NCI-H1436 treated with DMSO at 0.1 percent for 48 hours (cell line): Measurements from ENCODE around the gene CDCA4.
"Not testable (repeated sequence)": the region's sequence is repeated elsewhere in the genome, so short reads cannot be mapped to it uniquely, and the experiment has no call there.

ENCODE experiments used
- DNase-seq: peaks from one replicate; lab custom pipeline; 2025; lab: John Stamatoyannopoulos, UW

The CDCA4 gene

GRCh38 chr14:105033412-105033900 is 12.6 kb upstream of the CDCA4 start:
- DNase-seq = not testable (repeated sequence)

GRCh38 chr14:105032451-105032901 is 11.6 kb upstream of the CDCA4 start:
- not testable (repeated sequence) for DNase-seq

GRCh38 chr14:105030836-105031396 is 10.0 kb upstream of the CDCA4 start:
- DNase-seq = no peak

GRCh38 chr14:105030194-105030593 is 9.3 kb upstream of the CDCA4 start:
- no peak for DNase-seq

- no peak for DNase-seq
Measured at GRCh38 chr14:105029402-105029801, 8.5 kb upstream of the CDCA4 start.

GRCh38 chr14:105028251-105028927 is 7.5 kb upstream of the CDCA4 start:
- no peak for DNase-seq

- not testable (repeated sequence) for DNase-seq
Measured at GRCh38 chr14:105027718-105028117, 6.8 kb upstream of the CDCA4 start.

- DNase-seq = no peak
Measured at GRCh38 chr14:105026802-105027563, 6.1 kb upstream of the CDCA4 start.

GRCh38 chr14:105026033-105026785 is 5.3 kb upstream of the CDCA4 start:
- DNase-seq = no peak

- no peak for DNase-seq
Measured at GRCh38 chr14:105025429-105025828, 4.5 kb upstream of the CDCA4 start.

- no peak for DNase-seq
Measured at GRCh38 chr14:105023791-105024480, 3.1 kb upstream of the CDCA4 start.

GRCh38 chr14:105023144-105023543 is 2.3 kb upstream of the CDCA4 start:
- no peak for DNase-seq

- no peak for DNase-seq
Measured at GRCh38 chr14:105022276-105022670, 1.4 kb upstream of the CDCA4 start.

GRCh38 chr14:105021656-105022275 is 883 bp upstream of the CDCA4 start:
- DNase-seq = no peak

GRCh38 chr14:105019861-105020814 is 745 bp downstream of the CDCA4 start:
- DNase-seq = no peak

- DNase-seq = no peak
Measured at GRCh38 chr14:105018414-105018813, 2.5 kb downstream of the CDCA4 start.

GRCh38 chr14:105015905-105016304 is 5.0 kb downstream of the CDCA4 start:
- no peak for DNase-seq

- DNase-seq = no peak
Measured at GRCh38 chr14:105015242-105015641, 5.6 kb downstream of the CDCA4 start.

GRCh38 chr14:105014631-105015030 is 6.3 kb downstream of the CDCA4 start:
- DNase-seq = no peak

GRCh38 chr14:105014032-105014431 is 6.9 kb downstream of the CDCA4 start:
- DNase-seq = no peak
